Measurements from ENCODE around the gene ELOVL5.

DNA sequence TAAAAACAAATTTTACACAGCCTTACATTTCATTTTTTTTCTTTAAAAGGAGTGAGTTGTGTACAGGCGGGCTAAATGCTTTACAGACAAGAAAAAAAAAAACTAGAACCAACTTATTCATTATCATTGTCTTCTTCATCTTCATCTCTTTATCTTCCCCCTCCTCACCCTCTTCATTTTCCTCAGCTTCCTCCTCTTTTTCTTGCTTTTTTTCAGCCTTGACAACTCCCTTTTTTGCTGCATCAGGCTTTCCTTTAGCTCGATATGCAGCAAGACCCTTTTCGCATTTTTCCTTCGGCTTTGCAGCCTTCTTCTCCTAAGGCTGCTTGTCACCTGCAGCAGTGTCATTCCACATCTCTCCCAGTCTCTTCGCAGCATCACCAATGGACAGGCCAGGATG, 113.2 kb downstream of the ELOVL5 start:
- TF ChIP-seq, protein P1, sequence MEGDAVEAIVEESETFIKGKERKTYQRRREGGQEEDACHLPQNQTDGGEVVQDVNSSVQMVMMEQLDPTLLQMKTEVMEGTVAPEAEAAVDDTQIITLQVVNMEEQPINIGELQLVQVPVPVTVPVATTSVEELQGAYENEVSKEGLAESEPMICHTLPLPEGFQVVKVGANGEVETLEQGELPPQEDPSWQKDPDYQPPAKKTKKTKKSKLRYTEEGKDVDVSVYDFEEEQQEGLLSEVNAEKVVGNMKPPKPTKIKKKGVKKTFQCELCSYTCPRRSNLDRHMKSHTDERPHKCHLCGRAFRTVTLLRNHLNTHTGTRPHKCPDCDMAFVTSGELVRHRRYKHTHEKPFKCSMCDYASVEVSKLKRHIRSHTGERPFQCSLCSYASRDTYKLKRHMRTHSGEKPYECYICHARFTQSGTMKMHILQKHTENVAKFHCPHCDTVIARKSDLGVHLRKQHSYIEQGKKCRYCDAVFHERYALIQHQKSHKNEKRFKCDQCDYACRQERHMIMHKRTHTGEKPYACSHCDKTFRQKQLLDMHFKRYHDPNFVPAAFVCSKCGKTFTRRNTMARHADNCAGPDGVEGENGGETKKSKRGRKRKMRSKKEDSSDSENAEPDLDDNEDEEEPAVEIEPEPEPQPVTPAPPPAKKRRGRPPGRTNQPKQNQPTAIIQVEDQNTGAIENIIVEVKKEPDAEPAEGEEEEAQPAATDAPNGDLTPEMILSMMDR (IDR thresholded peaks at IDR 0.05): no peak
- TF ChIP-seq POLR2A (IDR thresholded peaks at IDR 0.05): no peak

Measured in adrenal gland (tissue), 5 donors.